ENCODE data around the gene MTX1.

Gene MTX1

DNA sequence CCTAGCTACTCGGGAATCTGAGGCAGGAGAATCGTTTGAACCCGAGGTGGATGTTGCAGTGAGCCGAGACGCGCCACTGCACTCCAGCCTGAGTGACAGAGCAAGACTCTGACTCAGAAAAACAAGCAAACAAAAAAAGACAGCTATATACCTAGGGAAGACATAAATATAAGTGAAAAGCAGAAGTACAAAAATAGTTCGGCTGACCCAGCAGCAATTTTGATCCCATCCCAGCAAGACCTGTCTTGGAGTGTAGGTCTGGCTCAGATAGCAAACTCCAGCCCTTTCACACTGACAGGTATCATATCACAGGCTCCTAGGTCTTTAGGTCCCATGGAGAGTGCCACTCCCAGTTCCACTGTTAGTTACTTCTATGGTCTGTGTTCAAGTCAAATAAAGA, 14.6 kb downstream of the MTX1 start:
- TF ChIP-seq, protein P1, sequence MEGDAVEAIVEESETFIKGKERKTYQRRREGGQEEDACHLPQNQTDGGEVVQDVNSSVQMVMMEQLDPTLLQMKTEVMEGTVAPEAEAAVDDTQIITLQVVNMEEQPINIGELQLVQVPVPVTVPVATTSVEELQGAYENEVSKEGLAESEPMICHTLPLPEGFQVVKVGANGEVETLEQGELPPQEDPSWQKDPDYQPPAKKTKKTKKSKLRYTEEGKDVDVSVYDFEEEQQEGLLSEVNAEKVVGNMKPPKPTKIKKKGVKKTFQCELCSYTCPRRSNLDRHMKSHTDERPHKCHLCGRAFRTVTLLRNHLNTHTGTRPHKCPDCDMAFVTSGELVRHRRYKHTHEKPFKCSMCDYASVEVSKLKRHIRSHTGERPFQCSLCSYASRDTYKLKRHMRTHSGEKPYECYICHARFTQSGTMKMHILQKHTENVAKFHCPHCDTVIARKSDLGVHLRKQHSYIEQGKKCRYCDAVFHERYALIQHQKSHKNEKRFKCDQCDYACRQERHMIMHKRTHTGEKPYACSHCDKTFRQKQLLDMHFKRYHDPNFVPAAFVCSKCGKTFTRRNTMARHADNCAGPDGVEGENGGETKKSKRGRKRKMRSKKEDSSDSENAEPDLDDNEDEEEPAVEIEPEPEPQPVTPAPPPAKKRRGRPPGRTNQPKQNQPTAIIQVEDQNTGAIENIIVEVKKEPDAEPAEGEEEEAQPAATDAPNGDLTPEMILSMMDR (IDR thresholded peaks at IDR 0.05) = no peak

GRCh38 chr1:155226188-155226909, 17.9 kb downstream of the MTX1 start:
- TF ChIP-seq, protein P1 (IDR thresholded peaks at IDR 0.05) = peak; percentile 67; the same call in 1 of the 2 replicates

- TF ChIP-seq, protein P1 (IDR thresholded peaks at IDR 0.05) = 0 out of 2 replicates have a peak, but pooled peaks have one; percentile 25
These were observed 18.4 kb downstream of the MTX1 start for GRCh38 chr1:155226910-155227260.

GRCh38 chr1:155227261-155228095, 19.0 kb downstream of the MTX1 start:
- TF ChIP-seq, protein P1 (IDR thresholded peaks at IDR 0.05) = no peak

- TF ChIP-seq, protein P1 (IDR thresholded peaks at IDR 0.05) = no peak
These were observed 19.6 kb downstream of the MTX1 start for GRCh38 chr1:155228096-155228427.

DNA sequence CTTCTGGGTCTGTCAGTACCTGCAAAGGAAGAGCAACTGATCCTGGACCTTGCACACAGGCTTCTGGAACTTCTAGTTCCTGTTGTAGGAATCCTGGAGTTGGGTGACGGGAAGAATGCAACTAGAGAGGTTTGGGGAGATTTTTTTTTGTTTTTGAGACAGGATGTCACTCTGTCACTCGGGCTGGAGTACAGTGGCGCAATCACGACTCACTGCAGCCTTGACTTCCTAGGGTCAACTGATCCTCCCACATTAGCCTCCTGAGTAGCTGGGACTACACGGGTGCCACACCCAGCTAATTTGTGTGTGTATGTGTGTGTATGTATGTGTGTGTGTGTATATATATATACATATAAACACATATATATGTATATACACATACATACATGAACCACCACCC, 28.0 kb downstream of the MTX1 start:
- TF ChIP-seq, protein P1 (IDR thresholded peaks at IDR 0.05) = no peak

GRCh38 chr1:155241069-155241679, 32.7 kb downstream of the MTX1 start:
- TF ChIP-seq, protein P1 (IDR thresholded peaks at IDR 0.05) = no peak

All from LNCAP (cell line).